Stimulated activated CD4-positive, alpha-beta T cell treated with anti-CD3 and anti-CD28 coated beads, Interleukin-4, amount 100 ng/mL, for 48 hours (primary cell): ENCODE measurements around the gene PSMB7.

Source experiments
- DNase-seq, 2 donors: peaks; one replicate each; pipeline ENCODE4 v3.0.0-alpha.2; 2020; ENCODE audit warnings: low read depth in 2 of 2

Gene PSMB7

GRCh38 chr9:124327491-124327890 lies 87.8 kb downstream of the PSMB7 start:
- no peak for DNase-seq

- DNase-seq = no peak
Measured at GRCh38 chr9:124326378-124326777, 88.9 kb downstream of the PSMB7 start.

- no peak for DNase-seq
Measured at GRCh38 chr9:124325816-124326215, 89.4 kb downstream of the PSMB7 start.

- no peak for DNase-seq
Measured at GRCh38 chr9:124323904-124324303, 91.3 kb downstream of the PSMB7 start.

- no peak for DNase-seq
Measured at GRCh38 chr9:124322618-124323432, 92.4 kb downstream of the PSMB7 start.

GRCh38 chr9:124321935-124322334 lies 93.3 kb downstream of the PSMB7 start:
- no peak for DNase-seq

- DNase-seq = no peak
Measured at GRCh38 chr9:124321416-124321815, 93.8 kb downstream of the PSMB7 start.

- peak; percentile 38 to 47 for DNase-seq
Measured at GRCh38 chr9:124320062-124320973, 94.9 kb downstream of the PSMB7 start.

GRCh38 chr9:124315882-124316281 lies 99.4 kb downstream of the PSMB7 start:
- no peak for DNase-seq

GRCh38 chr9:124313940-124314339 lies 101.3 kb downstream of the PSMB7 start:
- DNase-seq = no peak

- DNase-seq = no peak
Measured at GRCh38 chr9:124312290-124313265, 102.7 kb downstream of the PSMB7 start.

- no peak for DNase-seq
Measured at GRCh38 chr9:124311283-124311682, 104.0 kb downstream of the PSMB7 start.

- DNase-seq = no peak
Measured at GRCh38 chr9:124309667-124310084, 105.6 kb downstream of the PSMB7 start.

- no peak for DNase-seq
Measured at GRCh38 chr9:124308606-124309491, 106.4 kb downstream of the PSMB7 start.

- no peak for DNase-seq
Measured at GRCh38 chr9:124307379-124308030, 107.7 kb downstream of the PSMB7 start.

- no peak for DNase-seq
Measured at GRCh38 chr9:124306098-124306735, 109.0 kb downstream of the PSMB7 start.

GRCh38 chr9:124304285-124304684 lies 111.0 kb downstream of the PSMB7 start:
- no peak for DNase-seq

GRCh38 chr9:124303762-124304161 lies 111.5 kb downstream of the PSMB7 start:
- no peak for DNase-seq
